ENCODE results near the gene CCL5.

The CCL5 gene

DNA sequence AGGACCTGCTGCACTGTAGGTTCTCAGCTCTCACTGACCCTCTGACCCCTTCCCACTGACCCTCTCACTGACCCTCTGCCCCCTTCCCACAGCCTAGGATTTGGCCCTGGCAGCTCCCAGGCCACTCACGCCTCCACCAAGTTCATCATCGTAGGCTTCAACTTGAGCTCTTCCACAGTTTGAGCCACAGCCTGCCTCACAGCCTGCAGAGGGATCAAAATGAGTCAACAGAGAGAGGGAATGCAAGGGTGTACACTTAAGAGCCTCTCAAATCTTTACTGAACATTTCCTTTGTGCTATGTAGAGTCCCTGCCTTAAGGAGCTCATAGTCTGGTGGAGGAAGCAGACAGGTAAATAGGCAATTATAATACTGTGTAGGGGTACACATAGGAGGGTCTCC, 23.6 kb downstream of the CCL5 start:
- Histone ChIP-seq H3K9ac (ENCODE audit: low read depth, low read length) (no peak overlapping the region), H3K9me3 (ENCODE audit: control insufficient read depth, insufficient read depth, low read length) (no peaks in the 10 kb centered on the region), H3K27me3 (ENCODE audit: control insufficient read depth, insufficient read depth, low read length) (no peaks in the 10 kb centered on the region), H3K4me3 (ENCODE audit: low read depth, low read length) (no peak overlapping the region), H3K4me1 (ENCODE audit: control insufficient read depth, insufficient read depth, low read length) (no peaks in the 10 kb centered on the region), H3K36me3 (ENCODE audit: control insufficient read depth, insufficient read depth, low read length) (no peaks in the 10 kb centered on the region)

GRCh38 chr17:35855965-35856364, 24.2 kb downstream of the CCL5 start:
- no peak overlapping the region for H3K4me3 ChIP-seq (ENCODE audit: low read depth, low read length)
- no peaks in the 10 kb centered on the region for H3K27me3 ChIP-seq (ENCODE audit: control insufficient read depth, insufficient read depth, low read length)
- no peaks in the 10 kb centered on the region for H3K4me1 ChIP-seq (ENCODE audit: control insufficient read depth, insufficient read depth, low read length)
- H3K9me3 ChIP-seq (ENCODE audit: control insufficient read depth, insufficient read depth, low read length): no peaks in the 10 kb centered on the region
- no peak overlapping the region for H3K9ac ChIP-seq (ENCODE audit: low read depth, low read length)
- H3K36me3 ChIP-seq (ENCODE audit: control insufficient read depth, insufficient read depth, low read length): no peaks in the 10 kb centered on the region

DNA sequence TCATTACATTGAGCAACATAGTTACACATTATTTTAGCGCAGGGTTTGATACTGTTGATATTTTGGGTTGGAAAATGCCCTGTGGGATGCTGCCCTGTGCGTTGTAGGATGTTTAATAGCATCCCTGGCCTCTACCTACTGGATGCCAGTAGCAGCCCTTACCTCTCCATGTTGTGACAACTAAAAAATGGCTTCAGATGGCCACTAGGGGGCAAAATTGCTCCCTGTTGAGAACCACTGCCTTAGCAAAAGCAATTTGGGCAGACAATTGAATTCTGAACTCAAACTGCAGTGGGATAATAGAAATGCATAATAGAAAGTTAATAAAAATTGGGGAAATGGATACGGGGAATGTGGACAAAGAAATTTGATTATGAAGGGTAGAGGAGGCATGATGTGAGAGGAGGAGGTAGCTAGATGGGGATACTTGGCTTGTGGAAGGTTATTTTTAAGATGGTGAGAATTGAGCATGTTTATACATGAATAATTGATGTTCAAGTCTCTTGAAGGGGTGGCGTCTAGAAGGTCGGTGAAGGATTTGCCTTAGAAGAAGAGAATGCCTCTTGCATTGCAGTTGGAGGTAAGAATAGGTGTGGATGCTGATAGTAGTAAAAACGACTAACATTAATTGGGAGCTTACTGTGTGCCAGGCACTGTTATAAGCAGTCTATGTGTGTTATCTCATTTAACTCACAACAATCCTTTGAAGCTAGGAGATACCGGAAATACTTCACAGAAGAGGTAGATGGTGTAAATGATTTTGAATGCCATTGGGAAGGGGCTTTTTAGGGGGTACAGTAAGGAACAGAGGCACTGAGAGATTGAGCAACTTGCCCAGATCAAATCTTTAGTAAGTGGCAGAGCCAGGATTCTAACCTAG, 30.5 kb downstream of the CCL5 start:
- H3K4me3 ChIP-seq (ENCODE audit: low read depth, low read length): no peak overlapping the region
- peaks cover 2% of the 10 kb centered on the region for H3K36me3 ChIP-seq (ENCODE audit: control insufficient read depth, insufficient read depth, low read length)
- H3K9ac ChIP-seq (ENCODE audit: low read depth, low read length): no peak overlapping the region
- no peaks in the 10 kb centered on the region for H3K9me3 ChIP-seq (ENCODE audit: control insufficient read depth, insufficient read depth, low read length)
- H3K4me1 ChIP-seq (ENCODE audit: control insufficient read depth, insufficient read depth, low read length): no peaks in the 10 kb centered on the region
- no peaks in the 10 kb centered on the region for H3K27me3 ChIP-seq (ENCODE audit: control insufficient read depth, insufficient read depth, low read length)

- H3K27me3 ChIP-seq (ENCODE audit: control insufficient read depth, insufficient read depth, low read length): no peaks in the 10 kb centered on the region
- H3K9me3 ChIP-seq (ENCODE audit: control insufficient read depth, insufficient read depth, low read length): no peaks in the 10 kb centered on the region
- H3K4me3 ChIP-seq (ENCODE audit: low read depth, low read length): no peak overlapping the region
- H3K9ac ChIP-seq (ENCODE audit: low read depth, low read length): no peak overlapping the region
- peaks cover 6% of the 10 kb centered on the region for H3K36me3 ChIP-seq (ENCODE audit: control insufficient read depth, insufficient read depth, low read length)
- no peaks in the 10 kb centered on the region for H3K4me1 ChIP-seq (ENCODE audit: control insufficient read depth, insufficient read depth, low read length)
These were observed 32.4 kb downstream of the CCL5 start for GRCh38 chr17:35847633-35848373.

DNA sequence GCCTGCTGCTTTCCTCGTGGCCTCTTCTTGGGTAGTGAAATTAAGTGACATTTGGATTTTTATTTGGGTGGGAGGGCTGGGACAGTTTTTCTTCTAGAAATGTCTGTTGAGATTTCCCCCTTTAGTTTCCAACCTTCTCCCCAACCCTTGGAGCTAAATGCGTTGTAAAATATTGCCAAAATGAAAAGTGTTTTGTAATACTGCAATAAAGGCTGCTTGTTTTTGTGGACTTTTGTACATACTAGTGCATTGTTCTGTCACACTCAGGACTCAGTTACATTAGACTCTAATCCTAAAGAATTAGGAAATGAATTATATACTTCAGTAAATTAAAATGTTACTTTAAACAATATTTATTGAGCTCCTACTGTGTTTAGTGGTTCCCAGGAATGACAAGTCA, 33.2 kb downstream of the CCL5 start:
- Histone ChIP-seq H3K9me3 (ENCODE audit: control insufficient read depth, insufficient read depth, low read length) (no peaks in the 10 kb centered on the region), H3K36me3 (ENCODE audit: control insufficient read depth, insufficient read depth, low read length) (peaks cover 6% of the 10 kb centered on the region), H3K27me3 (ENCODE audit: control insufficient read depth, insufficient read depth, low read length) (no peaks in the 10 kb centered on the region), H3K4me1 (ENCODE audit: control insufficient read depth, insufficient read depth, low read length) (no peaks in the 10 kb centered on the region), H3K9ac (ENCODE audit: low read depth, low read length) (no peak overlapping the region), H3K4me3 (ENCODE audit: low read depth, low read length) (no peak overlapping the region)

- H3K27me3 ChIP-seq (ENCODE audit: control insufficient read depth, insufficient read depth, low read length): no peaks in the 10 kb centered on the region
- H3K9ac ChIP-seq (ENCODE audit: low read depth, low read length): no peak overlapping the region
- H3K4me1 ChIP-seq (ENCODE audit: control insufficient read depth, insufficient read depth, low read length): no peaks in the 10 kb centered on the region
- H3K9me3 ChIP-seq (ENCODE audit: control insufficient read depth, insufficient read depth, low read length): no peaks in the 10 kb centered on the region
- H3K4me3 ChIP-seq (ENCODE audit: low read depth, low read length): no peak overlapping the region
- peaks cover 11% of the 10 kb centered on the region for H3K36me3 ChIP-seq (ENCODE audit: control insufficient read depth, insufficient read depth, low read length)
These were observed 33.9 kb downstream of the CCL5 start for GRCh38 chr17:35846055-35846809.

DNA sequence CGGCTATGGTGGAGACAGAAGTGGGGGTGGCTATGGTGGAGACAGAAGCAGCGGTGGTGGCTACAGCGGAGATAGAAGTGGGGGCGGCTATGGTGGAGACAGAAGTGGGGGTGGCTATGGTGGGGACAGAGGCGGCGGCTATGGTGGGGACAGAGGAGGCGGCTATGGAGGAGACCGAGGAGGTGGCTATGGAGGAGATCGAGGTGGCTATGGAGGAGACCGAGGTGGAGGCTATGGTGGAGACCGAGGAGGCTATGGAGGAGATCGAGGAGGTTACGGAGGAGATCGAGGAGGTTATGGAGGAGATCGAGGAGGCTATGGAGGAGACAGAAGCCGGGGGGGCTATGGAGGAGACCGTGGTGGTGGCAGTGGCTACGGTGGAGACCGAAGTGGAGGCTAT, 35.6 kb downstream of the CCL5 start:
- Histone ChIP-seq H3K4me1 (ENCODE audit: control insufficient read depth, insufficient read depth, low read length) (no peaks in the 10 kb centered on the region), H3K9ac (ENCODE audit: low read depth, low read length) (no peak overlapping the region), H3K4me3 (ENCODE audit: low read depth, low read length) (no peak overlapping the region), H3K9me3 (ENCODE audit: control insufficient read depth, insufficient read depth, low read length) (no peaks in the 10 kb centered on the region), H3K27me3 (ENCODE audit: control insufficient read depth, insufficient read depth, low read length) (no peaks in the 10 kb centered on the region), H3K36me3 (ENCODE audit: control insufficient read depth, insufficient read depth, low read length) (peaks cover 24% of the 10 kb centered on the region)

- Histone ChIP-seq H3K9ac (ENCODE audit: low read depth, low read length) (no peak overlapping the region), H3K4me1 (ENCODE audit: control insufficient read depth, insufficient read depth, low read length) (no peaks in the 10 kb centered on the region), H3K4me3 (ENCODE audit: low read depth, low read length) (no peak overlapping the region), H3K9me3 (ENCODE audit: control insufficient read depth, insufficient read depth, low read length) (no peaks in the 10 kb centered on the region), H3K36me3 (ENCODE audit: control insufficient read depth, insufficient read depth, low read length) (peaks cover 29% of the 10 kb centered on the region), H3K27me3 (ENCODE audit: control insufficient read depth, insufficient read depth, low read length) (no peaks in the 10 kb centered on the region)
These were observed 36.5 kb downstream of the CCL5 start for GRCh38 chr17:35843698-35844097.

- no peak overlapping the region for H3K4me3 ChIP-seq (ENCODE audit: low read depth, low read length)
- no peaks in the 10 kb centered on the region for H3K27me3 ChIP-seq (ENCODE audit: control insufficient read depth, insufficient read depth, low read length)
- no peaks in the 10 kb centered on the region for H3K9me3 ChIP-seq (ENCODE audit: control insufficient read depth, insufficient read depth, low read length)
- H3K36me3 ChIP-seq (ENCODE audit: control insufficient read depth, insufficient read depth, low read length): peaks cover 41% of the 10 kb centered on the region
- H3K4me1 ChIP-seq (ENCODE audit: control insufficient read depth, insufficient read depth, low read length): no peaks in the 10 kb centered on the region
- no peak overlapping the region for H3K9ac ChIP-seq (ENCODE audit: low read depth, low read length)
These were observed 37.9 kb downstream of the CCL5 start for GRCh38 chr17:35842239-35842638.

DNA sequence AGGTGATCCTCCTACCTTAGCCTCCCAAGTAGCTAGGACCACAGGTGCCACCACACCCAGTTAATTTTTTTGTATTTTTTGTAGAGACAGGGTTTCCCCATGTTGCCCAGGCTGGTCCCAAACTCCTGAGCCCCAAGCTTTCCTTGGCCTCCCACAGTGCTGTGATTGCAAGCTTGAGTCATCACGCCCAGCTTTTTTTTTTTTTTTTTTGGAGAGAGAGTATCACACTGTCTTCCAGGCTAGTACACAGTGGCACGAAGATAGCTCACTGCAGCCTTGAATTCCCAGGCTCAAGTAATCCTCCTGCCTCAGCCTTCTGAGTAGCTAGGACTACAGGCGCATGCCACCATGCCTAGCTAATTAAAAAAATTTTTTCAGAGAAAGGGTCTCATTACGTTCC, 38.7 kb downstream of the CCL5 start:
- Histone ChIP-seq H3K27me3 (ENCODE audit: control insufficient read depth, insufficient read depth, low read length) (no peaks in the 10 kb centered on the region), H3K36me3 (ENCODE audit: control insufficient read depth, insufficient read depth, low read length) (peaks cover 48% of the 10 kb centered on the region), H3K9ac (ENCODE audit: low read depth, low read length) (no peak overlapping the region), H3K9me3 (ENCODE audit: control insufficient read depth, insufficient read depth, low read length) (no peaks in the 10 kb centered on the region), H3K4me3 (ENCODE audit: low read depth, low read length) (no peak overlapping the region), H3K4me1 (ENCODE audit: control insufficient read depth, insufficient read depth, low read length) (no peaks in the 10 kb centered on the region)

- Histone ChIP-seq H3K27me3 (ENCODE audit: control insufficient read depth, insufficient read depth, low read length) (no peaks in the 10 kb centered on the region), H3K36me3 (ENCODE audit: control insufficient read depth, insufficient read depth, low read length) (peaks cover 52% of the 10 kb centered on the region), H3K4me1 (ENCODE audit: control insufficient read depth, insufficient read depth, low read length) (no peaks in the 10 kb centered on the region), H3K4me3 (ENCODE audit: low read depth, low read length) (no peak overlapping the region), H3K9me3 (ENCODE audit: control insufficient read depth, insufficient read depth, low read length) (no peaks in the 10 kb centered on the region), H3K9ac (ENCODE audit: low read depth, low read length) (no peak overlapping the region)
These were observed 39.1 kb downstream of the CCL5 start for GRCh38 chr17:35841101-35841500.

Data from iPS-15b (cell line).